ENCODE data around the gene VPS13D.
"Not testable (repeated sequence)": the region's sequence is repeated elsewhere in the genome, so short reads cannot be mapped to it uniquely, and the experiment has no call there.

Gene VPS13D

GRCh38 chr1:12359359-12360133, 129.7 kb downstream of the VPS13D start:
- in situ Hi-C loops (cut with MboI; ENCODE audit: low sequenced_read_pairs), result no loop called here

- in situ Hi-C loops (cut with MboI; ENCODE audit: low sequenced_read_pairs), result no loop called here
Observed at GRCh38 chr1:12368646-12369045, 138.8 kb downstream of the VPS13D start.

GRCh38 chr1:12369258-12369657, 139.4 kb downstream of the VPS13D start:
- in situ Hi-C loops (cut with MboI; ENCODE audit: low sequenced_read_pairs), result no loop called here

GRCh38 chr1:12370333-12370975, 140.6 kb downstream of the VPS13D start:
- in situ Hi-C loops (cut with MboI; ENCODE audit: low sequenced_read_pairs), result no loop called here

GRCh38 chr1:12371053-12371452, 141.2 kb downstream of the VPS13D start:
- in situ Hi-C loops (cut with MboI; ENCODE audit: low sequenced_read_pairs), result no loop called here

GRCh38 chr1:12372180-12372579, 142.3 kb downstream of the VPS13D start:
- in situ Hi-C loops (cut with MboI; ENCODE audit: low sequenced_read_pairs), result no loop called here

GRCh38 chr1:12372761-12373160, 142.9 kb downstream of the VPS13D start:
- in situ Hi-C loops (cut with MboI; ENCODE audit: low sequenced_read_pairs), result no loop called here

- in situ Hi-C loops (cut with MboI; ENCODE audit: low sequenced_read_pairs), result no loop called here
Observed at GRCh38 chr1:12375133-12375829, 145.5 kb downstream of the VPS13D start.

- in situ Hi-C loops (cut with MboI; ENCODE audit: low sequenced_read_pairs), result no loop called here
Observed at GRCh38 chr1:12376236-12377045, 146.6 kb downstream of the VPS13D start.

- in situ Hi-C loops (cut with MboI; ENCODE audit: low sequenced_read_pairs), result no loop called here
Observed at GRCh38 chr1:12380326-12381249, 150.8 kb downstream of the VPS13D start.

- in situ Hi-C loops (cut with MboI; ENCODE audit: low sequenced_read_pairs), result no loop called here
Observed at GRCh38 chr1:12383001-12383400, 153.2 kb downstream of the VPS13D start.

GRCh38 chr1:12383786-12384185, 154.0 kb downstream of the VPS13D start:
- in situ Hi-C loops (cut with MboI; ENCODE audit: low sequenced_read_pairs), result no loop called here

- in situ Hi-C loops (cut with MboI; ENCODE audit: low sequenced_read_pairs), result no loop called here
Observed at GRCh38 chr1:12384836-12385456, 155.1 kb downstream of the VPS13D start.

- in situ Hi-C loops (cut with MboI; ENCODE audit: low sequenced_read_pairs), result no loop called here
Observed at GRCh38 chr1:12386130-12386529, 156.3 kb downstream of the VPS13D start.

GRCh38 chr1:12387641-12388040, 157.8 kb downstream of the VPS13D start:
- in situ Hi-C loops (cut with MboI; ENCODE audit: low sequenced_read_pairs), result no loop called here

- in situ Hi-C loops (cut with MboI; ENCODE audit: low sequenced_read_pairs), result not testable (repeated sequence)
Observed at GRCh38 chr1:12390296-12390695, 160.5 kb downstream of the VPS13D start.

GRCh38 chr1:12397462-12398450, 167.9 kb downstream of the VPS13D start:
- in situ Hi-C loops (cut with MboI; ENCODE audit: low sequenced_read_pairs), result no loop called here

GRCh38 chr1:12398479-12398878, 168.6 kb downstream of the VPS13D start:
- in situ Hi-C loops (cut with MboI; ENCODE audit: low sequenced_read_pairs), result no loop called here
